IgD-negative memory B cell (primary cell): ENCODE data around the gene SLX4. TPM values are rescaled to one million over a fixed set of nuclear protein-coding genes. Genes with fewer than 3 reads are reported as not detected.
"Not testable (repeated sequence)": the region's sequence is repeated elsewhere in the genome, so short reads cannot be mapped to it uniquely, and the experiment has no call there.

ENCODE experiments used
- H3K27ac Mint-ChIP-seq, 3 donors: one replicate each; pipeline ENCODE4 v1.8.0; 2020 to 2022; ENCODE audit warnings: mild to moderate bottlenecking in 3 of 3, mixed read lengths in 3 of 3, moderate library complexity in 1 of 3
- H3K27me3 Mint-ChIP-seq: one replicate; pipeline ENCODE4 v1.8.0; 2021; ENCODE audit warnings: mixed read lengths
- H3K36me3 Mint-ChIP-seq: one replicate; pipeline ENCODE4 v1.8.0; 2020; ENCODE audit warnings: mild to moderate bottlenecking, mixed read lengths
- H3K4me1 Mint-ChIP-seq, 3 donors: one replicate each; pipeline ENCODE4 v1.8.0; 2020 to 2022; ENCODE audit warnings: mixed read lengths in 3 of 3, mild to moderate bottlenecking in 1 of 3
- H3K4me3 Mint-ChIP-seq, 4 donors: one replicate each; pipeline ENCODE4 v1.8.0; 2020 to 2022; ENCODE audit warnings: mild to moderate bottlenecking in 4 of 4, mixed read lengths in 4 of 4, moderate library complexity in 3 of 4
- H3K9me3 Mint-ChIP-seq, 3 donors: one replicate each; pipeline ENCODE4 v1.8.0; 2020 to 2021; ENCODE audit warnings: mixed read lengths in 3 of 3, mild to moderate bottlenecking in 1 of 3
- polyA plus RNA-seq: library from polyadenylated mRNA; unstranded; fragments of 300-500 nt; fragmentation: Illumina TruSeq; gene quantifications from one replicate; pipeline ENCODE4 v1.2.3, GENCODE V29; 2021

SLX4 gene, protein sequence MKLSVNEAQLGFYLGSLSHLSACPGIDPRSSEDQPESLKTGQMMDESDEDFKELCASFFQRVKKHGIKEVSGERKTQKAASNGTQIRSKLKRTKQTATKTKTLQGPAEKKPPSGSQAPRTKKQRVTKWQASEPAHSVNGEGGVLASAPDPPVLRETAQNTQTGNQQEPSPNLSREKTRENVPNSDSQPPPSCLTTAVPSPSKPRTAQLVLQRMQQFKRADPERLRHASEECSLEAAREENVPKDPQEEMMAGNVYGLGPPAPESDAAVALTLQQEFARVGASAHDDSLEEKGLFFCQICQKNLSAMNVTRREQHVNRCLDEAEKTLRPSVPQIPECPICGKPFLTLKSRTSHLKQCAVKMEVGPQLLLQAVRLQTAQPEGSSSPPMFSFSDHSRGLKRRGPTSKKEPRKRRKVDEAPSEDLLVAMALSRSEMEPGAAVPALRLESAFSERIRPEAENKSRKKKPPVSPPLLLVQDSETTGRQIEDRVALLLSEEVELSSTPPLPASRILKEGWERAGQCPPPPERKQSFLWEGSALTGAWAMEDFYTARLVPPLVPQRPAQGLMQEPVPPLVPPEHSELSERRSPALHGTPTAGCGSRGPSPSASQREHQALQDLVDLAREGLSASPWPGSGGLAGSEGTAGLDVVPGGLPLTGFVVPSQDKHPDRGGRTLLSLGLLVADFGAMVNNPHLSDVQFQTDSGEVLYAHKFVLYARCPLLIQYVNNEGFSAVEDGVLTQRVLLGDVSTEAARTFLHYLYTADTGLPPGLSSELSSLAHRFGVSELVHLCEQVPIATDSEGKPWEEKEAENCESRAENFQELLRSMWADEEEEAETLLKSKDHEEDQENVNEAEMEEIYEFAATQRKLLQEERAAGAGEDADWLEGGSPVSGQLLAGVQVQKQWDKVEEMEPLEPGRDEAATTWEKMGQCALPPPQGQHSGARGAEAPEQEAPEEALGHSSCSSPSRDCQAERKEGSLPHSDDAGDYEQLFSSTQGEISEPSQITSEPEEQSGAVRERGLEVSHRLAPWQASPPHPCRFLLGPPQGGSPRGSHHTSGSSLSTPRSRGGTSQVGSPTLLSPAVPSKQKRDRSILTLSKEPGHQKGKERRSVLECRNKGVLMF (N-terminal part only)
- polyA plus RNA-seq, result 1.4 TPM

DNA sequence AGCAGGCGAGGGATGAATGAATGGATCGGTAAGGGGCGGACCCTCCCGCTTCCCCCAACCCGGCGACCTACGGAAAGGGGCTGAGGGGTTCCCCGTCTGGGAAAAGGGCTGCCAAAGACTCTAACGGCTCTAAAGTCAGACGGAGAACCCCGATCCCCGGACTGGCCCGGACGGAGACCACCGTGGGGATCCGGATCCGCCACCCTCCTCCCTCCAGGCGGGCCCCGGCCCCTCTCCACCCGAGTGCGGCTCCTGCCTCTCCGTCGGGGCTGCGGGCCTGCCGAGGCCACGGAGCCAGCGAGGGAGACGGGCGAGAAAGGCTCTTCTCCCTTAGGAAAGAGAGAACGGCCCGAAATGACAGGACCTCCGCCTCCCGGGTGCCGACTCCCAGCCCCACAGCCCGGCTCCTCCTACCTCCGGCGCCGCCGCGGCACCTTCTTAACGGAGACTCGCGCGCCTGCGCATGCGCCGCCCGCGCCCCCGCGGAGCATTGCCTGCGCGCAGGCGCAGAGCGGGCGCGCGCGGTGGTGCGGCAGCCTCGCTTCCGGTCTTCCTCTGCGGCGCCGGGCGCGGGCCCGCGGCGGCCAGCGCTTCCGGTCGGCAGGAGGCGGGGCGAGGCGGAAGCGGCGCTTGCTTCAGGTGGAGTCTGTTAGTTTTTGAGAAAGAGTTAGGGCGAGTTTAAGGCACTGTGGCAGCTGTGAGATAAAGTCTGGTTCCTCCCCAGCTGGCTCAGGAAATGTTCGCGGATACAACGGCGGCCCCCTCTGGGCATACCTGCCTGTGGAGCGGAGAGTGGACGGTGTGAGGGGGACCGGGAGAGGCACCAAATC is at the start of gene SLX4:
TSS of gene SLX4 (minus strand) at position 461 of the 830 bp plus-strand sequence. CDS start 2,642 bp downstream, outside the sequence.
- Mint-ChIP-seq H3K27me3 (no peaks in the 10 kb centered on the region), H3K9me3 (no peaks in the 10 kb centered on the region), H3K27ac (peak within 1 kb of the TSS; percentile 93 to 97 (median 95)), H3K4me1 (peaks cover 31 to 46% (median 33%) of the 10 kb centered on the region in 3 donors), H3K36me3 (peaks cover 12% of the 10 kb centered on the region), H3K4me3 (peak within 1 kb of the TSS; percentile 94 to 100 (median 98))

- Mint-ChIP-seq H3K4me1 (peaks cover 0 to 2% (median under 1%) of the 10 kb centered on the region in 3 donors), H3K9me3 (no peaks in the 10 kb centered on the region), H3K27me3 (no peaks in the 10 kb centered on the region), H3K36me3 (peaks cover 11% of the 10 kb centered on the region), H3K27ac (no peak overlapping the region), H3K4me3 (no peak overlapping the region)
Measured at GRCh38 chr16:3659251-3659650, 47.8 kb upstream of the SLX4 start.

DNA sequence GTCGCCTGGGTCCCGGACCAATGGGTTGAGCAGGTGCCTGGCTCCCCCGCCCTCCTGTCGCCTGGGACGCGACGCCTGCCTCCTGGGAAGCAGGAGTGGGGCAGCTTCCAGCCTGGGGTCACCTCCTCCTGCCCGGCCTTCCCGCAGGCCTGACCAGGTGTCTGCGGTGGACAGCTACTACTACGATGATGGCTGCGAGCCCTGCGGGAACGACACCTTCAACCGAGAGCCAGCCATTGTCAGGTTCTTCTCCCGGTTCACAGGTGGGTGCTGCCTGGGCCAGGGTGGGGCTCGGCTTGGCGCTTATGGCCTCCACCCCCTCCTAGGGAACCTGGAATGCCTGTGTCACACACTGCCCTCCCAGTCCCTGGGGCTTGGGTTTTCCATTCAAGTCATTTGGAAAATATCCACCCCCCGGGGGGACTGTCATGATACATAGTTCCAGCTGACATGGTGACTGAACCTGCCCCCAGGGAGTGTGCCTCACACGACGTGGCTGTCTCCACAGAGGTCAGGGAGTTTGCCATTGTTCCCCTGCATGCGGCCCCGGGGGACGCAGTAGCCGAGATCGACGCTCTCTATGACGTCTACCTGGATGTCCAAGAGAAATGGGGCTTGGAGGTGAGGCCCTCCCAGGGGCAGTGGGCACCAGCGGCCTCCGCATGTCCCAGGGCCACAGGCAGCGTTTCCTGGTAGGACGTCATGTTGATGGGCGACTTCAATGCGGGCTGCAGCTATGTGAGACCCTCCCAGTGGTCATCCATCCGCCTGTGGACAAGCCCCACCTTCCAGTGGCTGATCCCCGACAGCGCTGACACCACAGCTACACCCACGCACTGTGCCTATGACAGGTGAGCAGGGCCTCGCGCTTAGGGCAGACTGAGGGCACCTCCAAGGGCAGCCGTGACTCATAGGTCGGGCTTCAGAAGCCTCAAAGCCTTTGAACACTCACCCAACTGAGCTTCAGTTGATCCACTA is 45.4 kb upstream of the SLX4 start:
- Mint-ChIP-seq H3K4me3 (no peak overlapping the region), H3K36me3 (peaks cover 11% of the 10 kb centered on the region), H3K27ac (no peak overlapping the region), H3K9me3 (no peaks in the 10 kb centered on the region), H3K4me1 (peaks cover 0 to 3% (median 2%) of the 10 kb centered on the region in 3 donors), H3K27me3 (no peaks in the 10 kb centered on the region)

DNA sequence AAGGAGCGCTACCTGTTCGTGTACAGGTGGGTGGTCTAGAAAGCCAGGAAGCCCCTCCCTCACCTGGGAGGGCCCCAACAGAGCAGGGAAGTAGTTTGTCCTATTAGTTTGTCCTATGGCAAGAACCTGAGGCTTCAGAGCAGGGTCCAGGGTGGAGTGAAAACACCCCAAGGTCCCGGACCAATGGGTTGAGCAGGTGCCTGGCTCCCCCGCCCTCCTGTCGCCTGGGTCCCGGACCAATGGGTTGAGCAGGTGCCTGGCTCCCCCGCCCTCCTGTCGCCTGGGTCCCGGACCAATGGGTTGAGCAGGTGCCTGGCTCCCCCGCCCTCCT is 44.7 kb upstream of the SLX4 start:
- H3K36me3 Mint-ChIP-seq, result peaks cover 11% of the 10 kb centered on the region
- H3K27me3 Mint-ChIP-seq, H3K9me3 Mint-ChIP-seq, H3K4me3 Mint-ChIP-seq, H3K4me1 Mint-ChIP-seq, H3K27ac Mint-ChIP-seq: not testable (repeated sequence)

DNA sequence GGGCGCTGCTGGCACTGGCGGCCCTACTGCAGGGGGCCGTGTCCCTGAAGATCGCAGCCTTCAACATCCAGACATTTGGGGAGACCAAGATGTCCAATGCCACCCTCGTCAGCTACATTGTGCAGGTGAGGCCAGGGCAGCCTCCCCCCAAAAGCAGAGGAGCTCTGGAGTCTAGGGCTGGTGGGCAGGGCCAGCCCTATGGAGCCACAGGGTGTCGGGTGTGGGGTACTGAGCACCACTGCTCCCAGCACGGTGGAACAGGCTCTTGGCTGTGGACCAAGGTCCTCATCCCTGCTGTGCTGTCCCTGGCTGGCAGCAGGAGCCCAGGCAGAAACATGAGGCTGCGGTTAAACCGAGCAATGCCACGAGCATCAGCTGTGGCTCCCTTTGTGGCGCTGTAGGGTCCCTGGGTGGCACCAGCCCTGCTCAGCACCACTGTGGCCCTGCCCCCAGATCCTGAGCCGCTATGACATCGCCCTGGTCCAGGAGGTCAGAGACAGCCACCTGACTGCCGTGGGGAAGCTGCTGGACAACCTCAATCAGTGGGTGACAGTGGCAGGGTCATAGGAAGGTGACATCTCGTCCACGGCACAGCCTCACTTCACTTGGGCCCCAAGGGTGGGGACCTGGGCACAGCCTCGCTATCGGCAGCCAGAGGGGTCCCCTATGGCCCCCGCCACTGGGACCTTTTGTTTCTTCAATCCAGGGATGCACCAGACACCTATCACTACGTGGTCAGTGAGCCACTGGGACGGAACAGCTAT is 44.2 kb upstream of the SLX4 start:
- Mint-ChIP-seq H3K4me1 (peaks cover 0 to 2% (median 2%) of the 10 kb centered on the region in 3 donors), H3K4me3 (no peak overlapping the region), H3K27ac (no peak overlapping the region), H3K9me3 (no peaks in the 10 kb centered on the region), H3K36me3 (peaks cover 9% of the 10 kb centered on the region), H3K27me3 (no peaks in the 10 kb centered on the region)

DNA sequence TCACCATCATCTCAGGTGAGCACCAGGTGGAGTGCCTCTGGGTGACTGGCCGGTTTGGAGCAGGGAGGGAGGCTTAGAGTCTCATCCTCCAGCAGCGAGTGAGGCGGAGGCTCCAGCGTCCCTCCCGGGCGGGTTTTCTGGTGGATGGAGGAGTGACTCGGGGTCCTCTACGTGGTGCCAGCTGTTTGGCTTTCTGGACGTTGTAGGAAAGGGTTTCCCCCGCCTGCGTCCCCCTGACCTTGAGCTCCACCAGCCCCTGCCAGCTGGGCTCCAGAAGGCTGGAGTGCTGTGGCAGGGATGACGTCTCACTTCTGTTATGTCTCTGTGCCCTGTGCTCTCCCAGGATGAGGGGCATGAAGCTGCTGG is 43.6 kb upstream of the SLX4 start:
- Mint-ChIP-seq H3K9me3 (no peaks in the 10 kb centered on the region), H3K4me3 (no peak overlapping the region), H3K4me1 (peaks cover 0 to 2% (median 2%) of the 10 kb centered on the region in 3 donors), H3K36me3 (peaks cover 9% of the 10 kb centered on the region), H3K27ac (no peak overlapping the region), H3K27me3 (no peaks in the 10 kb centered on the region)

DNA sequence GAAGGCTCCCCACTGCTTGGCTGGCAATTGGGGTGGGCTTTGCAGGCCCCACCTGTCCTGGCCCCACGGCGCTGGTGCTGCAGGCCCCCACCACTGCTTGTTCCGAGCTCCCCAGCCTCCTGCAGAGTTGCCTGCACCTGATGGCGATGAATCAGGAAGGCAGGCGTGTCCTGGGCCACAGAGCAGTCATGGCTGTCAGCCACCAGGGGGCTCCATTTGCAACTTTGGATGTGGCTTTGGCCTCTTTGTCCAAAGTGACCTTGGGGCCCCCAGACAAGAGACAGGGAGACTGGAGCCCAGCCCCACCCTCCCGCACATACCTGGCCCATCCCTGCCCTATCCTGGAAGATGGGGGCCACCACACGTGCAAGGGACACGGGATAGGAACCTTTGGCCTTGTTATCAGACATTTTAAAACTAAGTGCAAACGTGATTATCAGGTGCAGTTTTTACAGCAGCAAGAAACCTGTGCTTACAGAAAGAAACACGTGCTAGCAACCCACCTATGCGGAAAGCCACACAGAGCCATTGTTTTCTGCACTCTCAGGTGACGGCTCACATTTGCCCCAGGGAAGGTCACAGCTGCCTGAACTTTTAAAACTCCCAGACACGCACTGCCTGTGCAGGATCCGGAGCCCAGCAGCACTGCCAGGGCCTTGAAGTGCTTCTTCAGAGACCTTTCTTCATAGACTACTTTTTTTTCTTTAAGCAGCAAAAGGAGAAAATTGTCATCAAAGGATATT is 43.0 kb upstream of the SLX4 start, which contains the start of gene DNASE1:
TSS of gene DNASE1 (plus strand) at position 443 of the 743 bp plus-strand sequence. CDS start 683 bp downstream, outside the sequence.
- Mint-ChIP-seq H3K4me1 (peaks cover 0 to 2% (median 2%) of the 10 kb centered on the region in 3 donors), H3K36me3 (peaks cover 7% of the 10 kb centered on the region), H3K9me3 (no peaks in the 10 kb centered on the region), H3K27me3 (no peaks in the 10 kb centered on the region), H3K4me3 (no peak within 1 kb of the TSS), H3K27ac (peak within 1 kb of the TSS in 1 of 3 donors; percentile 31)

DNA sequence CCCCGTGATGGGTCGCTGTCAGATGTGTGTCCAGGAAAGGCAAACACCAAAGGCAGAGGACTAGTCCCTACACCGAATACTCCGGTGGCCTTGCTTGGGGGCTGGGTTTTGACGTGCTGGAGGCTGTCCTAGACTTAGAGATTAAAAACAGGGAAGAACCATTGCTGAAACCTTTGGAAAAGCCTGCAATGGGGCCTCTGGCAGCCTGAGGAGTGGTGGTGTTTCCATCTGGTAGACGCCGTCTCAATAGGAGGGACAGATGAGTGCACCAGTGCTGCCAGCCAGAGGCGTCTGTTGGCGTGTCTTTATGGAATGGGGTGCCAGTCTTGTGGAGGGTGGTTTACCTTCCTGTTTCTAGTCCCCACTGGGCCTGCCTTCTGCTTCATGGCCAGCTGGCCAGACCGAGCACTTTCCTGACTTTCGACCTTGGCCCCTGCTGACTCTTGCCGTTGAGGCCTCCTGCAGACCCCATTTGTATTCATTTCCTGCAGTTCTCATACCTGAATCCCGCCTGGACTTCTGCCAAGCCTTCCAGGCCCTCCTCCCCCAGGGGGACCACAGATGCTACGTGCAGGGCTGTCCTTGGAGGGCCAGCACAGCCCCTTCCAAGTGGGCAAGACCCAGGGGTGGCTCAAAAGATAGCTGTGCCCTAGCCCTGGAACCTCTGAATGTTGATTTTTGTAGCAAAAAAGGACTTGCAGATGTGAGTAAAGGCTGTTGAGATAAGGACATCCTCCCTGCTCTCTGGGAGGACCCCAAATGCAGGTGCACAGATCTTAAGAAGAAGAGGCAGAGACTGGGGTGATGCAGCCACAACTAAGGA is 41.2 kb upstream of the SLX4 start:
- peaks cover 0 to 2% (median 2%) of the 10 kb centered on the region in 3 donors for H3K4me1 Mint-ChIP-seq
- H3K27ac Mint-ChIP-seq, result no peak overlapping the region
- H3K9me3 Mint-ChIP-seq, result no peaks in the 10 kb centered on the region
- H3K4me3 Mint-ChIP-seq, result no peak overlapping the region
- peaks cover 3% of the 10 kb centered on the region for H3K36me3 Mint-ChIP-seq
- no peaks in the 10 kb centered on the region for H3K27me3 Mint-ChIP-seq

GRCh38 chr16:3651461-3652372 is 40.3 kb upstream of the SLX4 start:
- Mint-ChIP-seq H3K36me3 (no peaks in the 10 kb centered on the region), H3K27me3 (no peaks in the 10 kb centered on the region), H3K4me1 (peaks cover 0 to 2% (median 2%) of the 10 kb centered on the region in 3 donors), H3K27ac (no peak overlapping the region), H3K4me3 (no peak overlapping the region), H3K9me3 (no peaks in the 10 kb centered on the region)

DNA sequence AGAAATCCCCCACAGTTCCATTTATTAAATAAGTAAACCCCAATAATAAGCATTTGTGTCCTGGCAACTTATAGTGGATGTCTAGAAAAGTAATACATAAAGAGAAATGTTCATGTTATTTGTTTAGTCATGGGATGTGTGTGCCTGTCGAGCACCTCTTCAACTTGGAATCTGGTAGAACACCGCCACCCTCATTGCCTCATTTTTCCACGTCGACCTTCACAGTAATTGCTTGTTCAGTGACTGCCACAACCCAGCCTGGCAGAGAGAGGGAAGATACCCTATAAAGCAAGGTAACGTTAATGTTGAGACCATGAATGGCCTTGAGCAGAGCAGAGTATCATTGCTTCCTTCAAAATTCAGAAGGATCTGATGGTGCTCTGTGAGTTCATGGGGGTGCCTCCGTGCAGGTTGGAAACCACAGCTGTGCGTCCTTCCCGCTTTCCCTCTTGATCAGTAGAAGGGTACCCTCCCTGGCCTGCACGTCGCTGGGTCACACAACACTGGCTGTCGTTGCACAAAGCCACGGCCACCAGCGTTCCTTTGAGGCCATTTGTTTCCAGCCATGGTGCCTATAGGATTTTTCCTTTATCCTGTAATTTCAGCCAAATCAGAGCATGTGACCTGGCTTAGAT is 39.3 kb upstream of the SLX4 start:
- no peaks in the 10 kb centered on the region for H3K27me3 Mint-ChIP-seq
- no peak overlapping the region for H3K27ac Mint-ChIP-seq
- H3K36me3 Mint-ChIP-seq, result no peaks in the 10 kb centered on the region
- no peaks in the 10 kb centered on the region for H3K9me3 Mint-ChIP-seq
- no peak overlapping the region for H3K4me3 Mint-ChIP-seq
- peaks cover 0 to 5% (median 2%) of the 10 kb centered on the region in 3 donors for H3K4me1 Mint-ChIP-seq
